ENCODE results near the gene SUCLA2. TPM values are rescaled to one million over a fixed set of nuclear protein-coding genes. Genes with fewer than 3 reads are reported as not detected.

Gene SUCLA2
- polyA plus RNA-seq, 1 donor = 115 TPM

DNA sequence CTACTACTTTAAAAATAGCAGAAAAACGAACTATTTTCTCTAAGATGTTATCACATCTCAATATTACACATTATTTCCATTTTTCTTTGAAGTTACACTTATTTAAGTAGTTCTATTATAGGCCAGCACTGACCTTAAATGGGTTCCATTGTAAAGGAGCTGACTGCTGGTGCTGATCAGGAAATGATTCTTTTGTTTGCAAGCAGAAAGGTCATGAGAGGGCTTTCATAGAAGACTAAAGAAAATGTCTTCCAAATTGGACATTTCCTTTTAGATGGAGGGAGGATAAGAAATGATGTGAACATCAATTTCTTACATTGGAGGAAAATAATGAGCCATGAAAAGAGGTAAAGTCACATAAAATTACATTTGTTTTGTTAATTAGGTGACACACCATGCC, 96.2 kb downstream of the SUCLA2 start:
- DNase-seq = no peak

GRCh38 chr13:47904241-47904640, 96.8 kb downstream of the SUCLA2 start:
- DNase-seq = no peak

DNA sequence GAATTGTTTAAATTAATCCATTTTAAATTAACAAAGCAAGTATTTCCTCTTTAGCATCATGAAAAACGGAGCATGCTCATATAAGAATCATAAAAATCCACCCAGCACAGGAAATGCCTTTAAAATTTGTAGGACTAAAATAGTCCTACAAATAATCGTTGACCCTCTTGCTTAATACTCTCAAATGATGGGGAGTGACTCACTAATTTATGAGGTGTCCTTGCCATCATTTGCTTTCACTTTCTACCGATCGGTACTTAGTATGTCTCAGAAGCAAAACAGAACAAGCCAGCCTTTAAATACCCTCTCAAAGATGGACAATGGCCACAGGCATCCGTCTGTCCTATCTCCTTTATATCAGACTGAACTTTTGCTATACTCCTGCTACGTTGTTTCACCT, 97.2 kb downstream of the SUCLA2 start:
- DNase-seq = no peak

DNA sequence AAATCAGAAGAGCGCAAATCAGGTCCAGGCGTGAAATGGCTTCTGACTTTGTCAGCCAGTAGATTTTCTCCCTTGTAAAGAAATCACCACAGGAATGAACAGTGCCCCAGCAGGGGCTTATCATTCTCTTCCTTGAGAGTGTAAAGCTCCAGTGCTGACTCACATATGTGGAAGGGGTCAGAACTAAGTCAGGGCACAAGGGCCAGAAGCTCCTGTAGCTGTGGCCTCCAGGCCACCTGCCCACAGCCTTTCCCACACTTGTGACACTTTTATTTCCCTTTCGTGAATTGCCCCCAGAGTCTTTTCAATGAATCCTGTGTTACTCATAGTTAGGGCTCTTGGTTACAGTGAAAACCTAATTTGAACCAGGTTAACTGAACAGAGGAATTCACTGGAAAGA, 99.6 kb downstream of the SUCLA2 start:
- DNase-seq = no peak

DNA sequence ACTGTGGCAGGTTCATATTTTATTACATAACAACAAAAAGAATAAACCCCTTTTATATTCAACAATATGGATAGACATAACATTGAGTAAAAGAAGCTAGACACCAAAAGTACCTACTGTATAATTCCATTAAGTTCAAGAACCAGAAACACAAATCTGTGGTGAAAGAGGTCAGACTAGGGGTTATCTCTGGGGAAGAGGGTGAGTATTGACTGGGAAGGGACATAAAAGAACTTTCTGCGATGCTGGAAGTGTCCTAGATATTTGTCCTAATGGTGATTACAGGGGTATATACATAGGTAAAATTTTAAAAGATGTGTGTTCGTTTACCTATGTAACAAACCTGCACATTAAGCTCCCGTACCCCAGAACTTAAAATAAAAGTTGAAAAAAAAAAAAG, 103.0 kb downstream of the SUCLA2 start:
- no peak for DNase-seq

DNA sequence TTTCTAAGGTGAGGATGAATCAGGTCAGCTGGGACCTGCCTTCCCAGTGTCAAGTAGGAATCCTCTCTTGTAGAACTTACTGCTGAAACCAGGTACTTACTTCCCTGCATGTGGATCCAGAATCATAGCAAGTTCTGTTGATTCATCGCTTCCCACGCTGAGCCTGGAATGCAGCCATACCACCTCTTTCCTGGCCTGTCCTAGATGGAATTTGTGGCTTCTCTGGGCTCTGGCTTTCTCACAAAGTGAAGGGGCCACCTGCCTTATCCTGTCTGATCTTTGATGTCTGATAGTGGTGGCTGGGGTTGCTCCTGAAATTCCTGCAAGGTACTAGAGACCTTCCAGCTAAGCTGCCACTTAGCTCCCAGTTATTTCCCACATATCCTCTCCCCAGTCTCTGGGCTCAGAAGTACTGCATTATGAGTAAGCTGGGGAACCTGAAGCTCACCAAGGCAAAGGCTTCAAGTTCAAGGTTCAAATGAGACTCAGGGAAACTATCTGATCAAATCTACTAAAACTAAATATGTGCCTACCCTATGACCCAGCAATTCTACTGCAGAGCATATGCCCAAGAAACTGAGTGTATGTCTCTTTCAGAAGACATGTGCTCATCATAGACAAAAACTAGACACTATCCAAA, 103.5 kb downstream of the SUCLA2 start:
- DNase-seq = no peak

DNA sequence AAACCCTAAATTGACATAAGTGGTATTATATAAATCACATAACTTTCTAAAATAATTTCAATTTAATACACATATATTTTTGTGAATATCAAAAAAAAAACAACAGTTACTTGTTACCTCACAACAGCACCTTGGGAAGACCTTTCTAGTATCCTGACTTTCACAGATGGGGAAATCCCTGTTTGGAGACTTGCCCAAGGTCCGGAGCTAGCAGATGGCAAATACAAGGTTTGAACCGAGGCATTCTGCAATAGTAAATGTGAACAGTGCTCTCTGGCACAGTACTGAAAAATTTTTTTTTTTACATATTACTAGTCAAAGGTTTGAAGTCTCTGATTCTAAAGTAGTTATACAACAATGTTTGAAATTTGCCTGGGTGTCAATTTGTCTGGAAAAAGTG, 104.5 kb downstream of the SUCLA2 start:
- no peak for DNase-seq

DNA sequence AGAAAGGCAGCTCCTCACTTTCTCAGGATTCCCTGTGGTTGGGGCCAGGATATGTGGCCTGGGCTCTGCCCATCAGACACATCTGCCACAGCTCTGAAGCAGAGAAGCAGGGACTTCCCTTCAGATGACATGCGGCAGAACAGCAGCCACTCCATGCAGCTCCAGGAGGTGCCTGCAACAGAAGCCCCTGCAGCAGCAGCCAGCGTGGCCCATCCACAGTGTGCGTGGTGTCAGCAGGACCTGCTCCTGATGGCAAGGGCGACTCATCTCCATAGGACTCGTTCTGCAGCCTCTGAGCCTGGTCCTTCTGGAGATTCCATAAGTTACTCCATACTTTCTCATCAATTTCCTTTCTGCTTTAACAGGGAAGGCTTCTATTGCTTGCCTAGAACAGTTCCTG, 105.0 kb downstream of the SUCLA2 start:
- DNase-seq = no peak

DNA sequence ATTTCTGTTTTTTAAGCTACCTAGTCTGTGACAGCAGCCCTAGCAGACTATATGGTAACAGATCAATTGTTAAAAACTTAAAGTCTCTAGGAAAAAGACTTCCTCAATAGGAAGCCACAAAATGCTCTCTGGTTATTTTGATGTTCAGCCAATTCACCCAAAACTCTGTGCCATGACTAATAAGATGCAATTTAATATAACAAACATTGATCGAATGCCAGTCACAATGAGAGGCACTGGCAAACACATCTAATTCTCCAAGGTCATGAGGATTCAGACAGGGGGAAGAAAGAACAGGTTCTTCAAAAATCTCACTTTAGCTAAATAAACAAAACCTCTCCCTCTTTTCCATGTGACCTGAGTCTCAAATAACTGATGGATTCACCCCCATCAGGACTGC, 107.5 kb downstream of the SUCLA2 start:
- DNase-seq = no peak

Other genes starting within 250 kb of the SUCLA2 start
- gene NUDT15, start 36.5 kb upstream of the SUCLA2 start, polyA plus RNA-seq (ENCODE audit: insufficient read length) = 30.5 TPM
- gene MED4, start 93.8 kb upstream of the SUCLA2 start, polyA plus RNA-seq (ENCODE audit: insufficient read length) = 99.2 TPM
- gene ITM2B, start 231.9 kb upstream of the SUCLA2 start, polyA plus RNA-seq (ENCODE audit: insufficient read length) = 1,478 TPM